ENCODE data around the gene THSD7B. TPM values are rescaled to one million over a fixed set of nuclear protein-coding genes. Genes with fewer than 3 reads are reported as not detected.

The THSD7B gene
- total and polyA plus RNA-seq, 9 of the 15 experiments (the other 6 are each of a cell fraction or from before 2014, with no cell fraction given): not detected

DNA sequence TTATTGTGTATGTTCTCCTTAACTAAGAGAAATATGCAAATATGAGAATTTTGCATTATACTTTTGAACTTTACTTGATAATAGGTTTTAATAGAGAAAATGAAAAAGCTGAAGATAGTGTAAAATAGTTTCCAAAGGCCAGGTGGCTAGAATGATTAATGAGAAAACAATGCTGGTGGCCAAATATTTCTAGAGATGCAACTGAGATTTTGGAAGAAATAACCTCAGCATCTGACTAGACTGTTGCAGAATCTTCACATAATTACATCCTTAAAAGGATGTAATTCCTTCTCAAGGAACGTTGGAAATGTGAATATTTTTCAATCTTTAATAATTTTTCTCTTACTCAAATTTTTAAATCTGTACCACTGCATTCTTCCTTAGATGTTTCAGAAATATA lies 434.4 kb downstream of the THSD7B start:
- ChIA-PET CTCF (ENCODE audit: low intra/inter-chr PET ratio) (no interaction called here), POLR2A (no interaction called here)
- no peak for TF ChIP-seq ZNF280A (IDR thresholded peaks at IDR 0.05; ENCODE audit: low read depth, partially characterized antibody)
- TF ChIP-seq, protein P1, sequence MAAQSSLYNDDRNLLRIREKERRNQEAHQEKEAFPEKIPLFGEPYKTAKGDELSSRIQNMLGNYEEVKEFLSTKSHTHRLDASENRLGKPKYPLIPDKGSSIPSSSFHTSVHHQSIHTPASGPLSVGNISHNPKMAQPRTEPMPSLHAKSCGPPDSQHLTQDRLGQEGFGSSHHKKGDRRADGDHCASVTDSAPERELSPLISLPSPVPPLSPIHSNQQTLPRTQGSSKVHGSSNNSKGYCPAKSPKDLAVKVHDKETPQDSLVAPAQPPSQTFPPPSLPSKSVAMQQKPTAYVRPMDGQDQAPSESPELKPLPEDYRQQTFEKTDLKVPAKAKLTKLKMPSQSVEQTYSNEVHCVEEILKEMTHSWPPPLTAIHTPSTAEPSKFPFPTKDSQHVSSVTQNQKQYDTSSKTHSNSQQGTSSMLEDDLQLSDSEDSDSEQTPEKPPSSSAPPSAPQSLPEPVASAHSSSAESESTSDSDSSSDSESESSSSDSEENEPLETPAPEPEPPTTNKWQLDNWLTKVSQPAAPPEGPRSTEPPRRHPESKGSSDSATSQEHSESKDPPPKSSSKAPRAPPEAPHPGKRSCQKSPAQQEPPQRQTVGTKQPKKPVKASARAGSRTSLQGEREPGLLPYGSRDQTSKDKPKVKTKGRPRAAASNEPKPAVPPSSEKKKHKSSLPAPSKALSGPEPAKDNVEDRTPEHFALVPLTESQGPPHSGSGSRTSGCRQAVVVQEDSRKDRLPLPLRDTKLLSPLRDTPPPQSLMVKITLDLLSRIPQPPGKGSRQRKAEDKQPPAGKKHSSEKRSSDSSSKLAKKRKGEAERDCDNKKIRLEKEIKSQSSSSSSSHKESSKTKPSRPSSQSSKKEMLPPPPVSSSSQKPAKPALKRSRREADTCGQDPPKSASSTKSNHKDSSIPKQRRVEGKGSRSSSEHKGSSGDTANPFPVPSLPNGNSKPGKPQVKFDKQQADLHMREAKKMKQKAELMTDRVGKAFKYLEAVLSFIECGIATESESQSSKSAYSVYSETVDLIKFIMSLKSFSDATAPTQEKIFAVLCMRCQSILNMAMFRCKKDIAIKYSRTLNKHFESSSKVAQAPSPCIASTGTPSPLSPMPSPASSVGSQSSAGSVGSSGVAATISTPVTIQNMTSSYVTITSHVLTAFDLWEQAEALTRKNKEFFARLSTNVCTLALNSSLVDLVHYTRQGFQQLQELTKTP (IDR thresholded peaks at IDR 0.05; ENCODE audit: low read depth in 1 of 2, partially characterized antibody in 2 of 2): no peak
- TF ChIP-seq ATF4 (CRISPR knock-in tag; IDR thresholded peaks at IDR 0.05): no peak
- intact Hi-C loops (cut with micrococcal nuclease) (no loop called here), in situ Hi-C loops (cut with MboI) (no loop called here)
- DNase-seq (ENCODE audit: extremely low read depth in 1 of 4, low spot score in 3 of 4) (no peak), FAIRE-seq (no peak), ATAC-seq (no peak)
- no peak overlapping the region for H2AFZ ChIP-seq (ENCODE audit: low read depth, low read length)
- no TSS peak for BruUV-seq (replicated peaks)
- H3K9ac ChIP-seq (ENCODE audit: insufficient read depth in 1 of 2, low read depth in 2 of 2, low read length in 2 of 2): no peak overlapping the region
- WGBS (ENCODE audit: insufficient coverage, low coverage, missing lambda C conversion rate): 0% methylated on average over 1 of the region's 1 CpG
- H4K20me1 ChIP-seq (replicated peaks; ENCODE audit: control insufficient read depth, insufficient read depth, low read length): no peaks in the 10 kb centered on the region
- no peaks in the 10 kb centered on the region for H3K36me3 ChIP-seq (ENCODE audit: control insufficient read depth, insufficient read depth, low read length)
- H3K4me2 ChIP-seq (ENCODE audit: insufficient read depth, low read length): no peak overlapping the region
- H3K4me3 ChIP-seq: no peak overlapping the region
- H3K27ac ChIP-seq (ENCODE audit: extremely low read depth, low read depth, low read length): no peak overlapping the region
- H3K79me2 ChIP-seq (ENCODE audit: control insufficient read depth, insufficient read depth, low read length): no peaks in the 10 kb centered on the region
- H3K27me3 ChIP-seq (ENCODE audit: control insufficient read depth in 2 of 2, insufficient read depth in 2 of 2, low read length in 2 of 2): no peaks in the 10 kb centered on the region
- H3K4me1 ChIP-seq (replicated peaks in 1 of 2; ENCODE audit: control insufficient read depth in 2 of 2, insufficient read depth in 2 of 2, low read length in 2 of 2): no peaks in the 10 kb centered on the region
- peaks cover 2% of the 10 kb centered on the region; the same call in 1 of the 2 replicates for H3K9me3 ChIP-seq (replicated peaks; ENCODE audit: control insufficient read depth, insufficient read depth, low read depth, low read length)
- no peaks in the 10 kb centered on the region for H3K9me1 ChIP-seq (ENCODE audit: control insufficient read depth, insufficient read depth, low read length)

All from K562 (cell line).